NOMO-1 treated with dmso at 0.1 percent for 144 hours (cell line): ENCODE data around the gene CIAO2A.
"Not testable (repeated sequence)": the region's sequence is repeated elsewhere in the genome, so short reads cannot be mapped to it uniquely, and the experiment has no call there.

ENCODE experiments used
- DNase-seq: peaks from one replicate; lab custom pipeline; 2025; ENCODE audit not compliant: unreplicated experiment; lab: John Stamatoyannopoulos, UW

Gene CIAO2A, protein sequence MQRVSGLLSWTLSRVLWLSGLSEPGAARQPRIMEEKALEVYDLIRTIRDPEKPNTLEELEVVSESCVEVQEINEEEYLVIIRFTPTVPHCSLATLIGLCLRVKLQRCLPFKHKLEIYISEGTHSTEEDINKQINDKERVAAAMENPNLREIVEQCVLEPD

DNA sequence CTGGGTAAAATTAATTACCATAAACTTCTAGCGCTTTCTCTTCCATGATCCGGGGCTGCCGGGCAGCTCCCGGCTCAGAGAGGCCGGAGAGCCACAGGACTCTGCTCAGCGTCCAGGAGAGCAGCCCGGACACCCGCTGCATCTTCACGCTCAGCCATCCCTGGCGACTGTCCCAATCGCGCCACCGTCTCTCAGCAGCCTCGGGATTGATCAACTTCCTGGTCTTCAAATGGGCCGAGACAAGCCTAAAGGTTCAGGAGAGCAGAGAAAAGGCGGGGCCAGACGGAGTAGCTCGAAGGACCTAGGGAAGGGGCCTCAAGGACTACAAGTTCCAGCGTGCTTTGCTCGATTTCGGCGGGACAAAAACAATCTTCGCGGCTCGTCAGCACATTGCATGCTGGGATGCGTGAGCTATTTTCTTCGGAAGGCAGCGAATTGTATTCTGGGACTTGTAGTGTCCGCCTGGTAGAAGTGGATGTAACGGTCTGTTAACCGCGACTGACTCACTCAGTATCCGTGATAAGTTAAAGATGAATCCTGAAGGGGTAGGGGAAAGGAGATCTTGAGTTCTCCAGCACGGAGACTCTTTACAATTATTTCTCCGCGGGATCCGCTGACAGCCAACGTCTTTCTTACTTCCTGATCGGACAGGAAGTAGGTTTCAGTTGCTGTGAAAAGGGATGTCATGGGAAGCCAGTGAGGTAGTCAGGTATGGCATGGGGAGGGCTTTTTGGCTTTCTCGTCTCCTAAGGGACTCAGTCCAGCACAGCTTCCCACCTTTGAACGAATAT is at the start of gene CIAO2A:
CIAO2A (minus strand) TSS at position 212 of the 791 bp plus-strand sequence; CDS start at position 142, 70 bp downstream.
- peak; percentile 100 for DNase-seq

GRCh38 chr15:64143276-64143675 is 49.6 kb upstream of the CIAO2A start:
- DNase-seq: no peak

- DNase-seq: no peak
Measured at GRCh38 chr15:64141798-64142512, 48.3 kb upstream of the CIAO2A start.

GRCh38 chr15:64138331-64138941 is 44.8 kb upstream of the CIAO2A start:
- DNase-seq: no peak

DNA sequence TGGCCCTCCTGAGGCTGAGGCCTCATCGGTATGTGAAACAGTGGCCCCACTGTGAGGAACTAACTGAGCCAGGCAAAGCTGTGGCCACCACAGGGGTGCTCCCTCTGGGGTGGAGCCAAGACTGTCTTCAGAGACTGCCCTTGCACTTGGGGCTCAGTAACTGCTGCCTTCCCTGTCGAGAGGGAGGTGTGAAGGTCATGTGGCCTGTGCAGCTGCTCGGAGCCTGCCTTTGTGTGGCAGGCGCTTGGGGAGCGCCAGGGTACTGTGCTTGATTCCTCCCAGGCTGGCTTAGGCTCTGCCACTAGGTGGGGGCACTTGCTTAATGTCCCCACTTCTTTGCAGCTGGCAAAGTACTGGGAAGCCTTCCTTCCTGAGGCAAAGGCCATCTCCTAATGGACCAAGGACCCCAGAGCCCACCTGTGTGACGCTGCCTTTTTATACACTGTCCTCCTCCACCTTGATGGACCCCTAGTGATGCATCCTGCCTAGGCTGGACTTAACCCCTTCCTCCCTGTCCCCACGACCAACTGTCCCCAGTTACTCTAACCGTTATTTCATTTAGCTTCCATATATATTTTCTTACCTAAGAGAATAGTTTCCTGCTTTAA is 43.7 kb upstream of the CIAO2A start:
- no peak for DNase-seq

- DNase-seq: no peak
Measured at GRCh38 chr15:64136347-64136746, 42.7 kb upstream of the CIAO2A start.

DNA sequence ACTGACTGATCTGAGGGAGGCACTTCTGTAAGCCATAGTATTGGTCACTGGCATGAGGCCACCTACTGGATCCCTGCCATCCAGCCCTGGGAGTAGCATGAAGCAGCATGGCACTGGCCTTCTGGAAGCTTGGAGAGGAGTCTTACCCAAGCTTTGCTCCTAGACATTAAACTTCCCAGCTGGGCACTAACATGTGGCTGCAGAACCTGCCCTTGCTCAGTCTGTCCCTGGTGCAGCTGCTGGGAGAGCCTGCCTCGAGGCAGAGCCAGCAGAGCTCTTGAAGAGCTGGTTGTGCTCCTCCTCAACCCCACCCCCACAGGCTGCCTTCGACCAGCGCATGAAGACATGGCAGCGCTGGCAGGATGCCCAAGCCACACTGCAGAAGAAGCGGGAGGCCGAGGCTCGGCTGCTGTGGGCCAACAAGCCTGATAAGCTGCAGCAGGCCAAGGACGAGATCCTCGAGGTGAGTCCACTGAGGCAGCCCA is 40.7 kb upstream of the CIAO2A start:
- no peak for DNase-seq

DNA sequence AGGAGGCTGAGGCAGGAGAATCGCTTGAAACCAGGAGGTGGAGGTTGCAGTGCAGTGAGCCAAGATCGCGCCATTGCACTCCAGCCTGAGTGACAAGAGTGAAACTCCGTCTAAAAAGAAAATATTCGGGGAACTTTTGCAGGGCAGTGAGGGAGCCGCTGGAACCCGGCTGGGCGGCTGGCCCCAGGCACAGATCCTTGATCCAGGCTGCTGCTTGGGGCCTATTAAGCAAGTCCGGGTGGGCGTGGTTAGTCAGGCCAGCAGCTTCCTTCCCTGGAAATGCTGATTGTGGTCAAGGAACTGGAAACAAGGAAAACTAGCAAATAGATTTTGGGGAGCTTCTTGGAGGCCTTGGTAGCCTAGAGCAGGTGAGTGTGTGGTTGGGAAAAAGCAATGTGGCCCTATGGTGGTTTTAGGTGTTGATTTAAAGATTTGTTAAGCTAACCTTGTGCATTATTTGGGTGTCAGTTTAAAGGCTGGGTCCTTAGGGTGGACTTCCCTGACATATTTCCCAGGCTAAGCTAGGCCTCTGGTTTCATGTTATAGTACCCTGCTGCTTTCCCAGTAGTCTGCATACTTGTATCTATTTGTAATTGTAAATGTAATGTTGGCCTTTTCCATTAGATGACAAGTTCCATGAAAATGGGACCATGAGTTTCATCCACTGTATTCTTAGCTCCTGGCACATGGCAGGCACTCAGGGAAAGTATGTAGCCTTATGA is 40.1 kb upstream of the CIAO2A start:
- DNase-seq: no peak

DNA sequence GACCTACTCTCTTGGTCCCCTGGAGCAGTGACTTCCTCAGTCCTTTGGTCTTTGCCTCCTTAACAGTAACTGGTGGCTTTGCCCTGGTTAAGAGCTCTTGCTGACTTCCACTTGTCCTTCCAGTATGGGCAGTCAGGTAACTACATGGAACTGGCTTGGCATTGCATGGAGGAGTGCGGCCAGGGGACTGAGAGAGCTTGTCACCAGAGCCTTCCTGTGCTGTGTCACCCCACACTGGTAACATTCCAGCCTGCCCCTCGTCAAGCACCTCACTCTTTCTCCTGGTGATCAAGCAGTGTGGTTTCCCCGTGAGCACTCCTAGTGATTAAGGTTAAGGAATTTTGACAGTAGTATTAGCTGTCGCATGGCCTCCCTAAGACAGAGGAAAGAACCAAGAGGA is 38.6 kb upstream of the CIAO2A start:
- DNase-seq: no peak

- DNase-seq: no peak
Measured at GRCh38 chr15:64131547-64131946, 37.9 kb upstream of the CIAO2A start.

DNA sequence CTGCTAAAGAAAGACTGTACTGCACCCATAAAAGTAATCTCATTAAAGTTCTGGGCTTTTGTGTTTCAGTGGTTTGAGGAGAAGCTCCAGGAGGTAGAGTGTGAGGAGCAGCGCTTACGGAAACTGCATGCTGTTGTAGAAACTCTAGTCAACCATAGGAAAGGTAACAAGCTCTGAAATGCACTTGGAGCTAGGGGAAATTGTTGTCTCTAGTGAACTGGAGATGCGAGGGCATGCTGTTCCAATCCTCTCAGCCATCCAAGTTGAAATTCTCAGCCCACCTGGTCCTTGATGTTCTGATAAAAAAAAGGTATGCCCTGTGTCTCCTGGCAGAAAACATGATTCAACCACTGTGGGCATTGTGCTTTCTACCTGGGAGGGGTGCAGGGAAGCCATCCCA is 36.5 kb upstream of the CIAO2A start:
- DNase-seq: no peak

DNA sequence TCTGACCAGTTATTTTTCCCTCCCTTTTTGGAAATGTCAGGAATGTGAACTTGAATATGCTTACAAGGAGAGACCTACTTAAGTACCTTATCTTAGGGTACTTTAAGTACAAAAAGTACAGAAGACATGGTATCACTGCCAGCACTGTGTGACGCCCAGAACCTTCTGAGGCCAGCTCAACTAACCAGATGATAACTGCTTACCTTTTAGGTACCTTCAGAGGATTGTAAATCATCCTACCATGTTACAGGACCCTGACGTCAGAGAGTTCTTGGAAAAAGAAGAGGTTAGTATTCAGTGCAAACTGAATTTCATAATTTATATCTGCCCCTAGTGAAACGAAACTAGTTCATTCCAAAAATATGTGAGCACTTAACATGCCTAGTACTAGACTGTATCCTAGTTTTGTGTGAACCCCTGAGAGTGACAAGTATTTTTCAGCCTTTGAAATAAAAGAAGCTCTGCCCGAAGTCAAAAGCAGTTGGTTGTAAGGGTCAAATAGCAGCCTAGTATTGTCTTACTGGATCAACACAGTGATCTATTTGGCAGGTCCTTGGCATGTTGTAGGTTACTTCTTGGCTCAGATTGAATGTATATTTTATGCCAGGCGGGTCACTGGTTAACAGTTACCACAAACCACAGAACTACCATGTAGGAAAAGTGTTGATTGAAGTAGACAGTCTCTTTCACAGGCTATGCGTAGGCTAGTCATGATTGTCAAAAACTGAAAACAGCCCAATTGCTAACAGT is 34.1 kb upstream of the CIAO2A start:
- no peak for DNase-seq

DNA sequence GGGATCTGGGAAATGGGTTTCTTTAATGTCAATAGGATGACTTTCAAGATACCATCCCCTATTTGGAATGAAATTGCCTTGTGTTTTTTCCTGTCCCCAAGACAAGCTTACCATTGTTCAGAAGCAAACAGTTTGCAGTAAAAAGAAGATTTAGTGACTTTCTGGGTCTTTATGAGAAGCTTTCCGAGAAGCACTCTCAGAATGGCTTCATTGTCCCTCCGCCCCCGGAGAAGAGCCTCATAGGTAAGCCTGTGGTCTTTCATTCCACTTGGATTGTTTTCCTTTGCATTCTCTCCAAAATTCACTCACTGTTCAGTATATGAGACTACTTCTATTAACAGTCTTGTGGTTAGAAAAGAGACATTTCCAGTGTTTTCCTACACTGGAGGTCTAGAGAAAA is 32.3 kb upstream of the CIAO2A start:
- DNase-seq: no peak

DNA sequence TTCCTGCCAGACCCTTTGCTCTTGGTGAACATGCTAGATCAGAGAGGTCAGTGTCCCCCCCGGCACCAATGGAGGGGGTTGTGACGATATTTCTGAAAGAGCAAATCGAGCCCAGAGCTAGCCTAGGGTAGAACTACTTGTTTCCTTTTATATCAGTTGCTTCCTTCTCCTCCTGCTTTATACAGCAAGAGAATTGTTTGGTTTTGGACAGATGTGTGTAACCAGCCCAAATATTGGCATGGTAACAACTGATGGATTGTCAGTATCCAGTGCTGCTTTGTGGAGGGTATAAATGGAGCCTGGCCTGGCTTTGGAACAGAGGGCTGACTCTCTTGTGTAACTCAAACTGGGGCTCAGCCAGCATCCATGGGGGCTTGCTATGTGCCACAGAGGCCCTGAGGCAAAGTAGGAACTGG is 29.3 kb upstream of the CIAO2A start:
- DNase-seq: no peak

- no peak for DNase-seq
Measured at GRCh38 chr15:64122444-64122843, 28.8 kb upstream of the CIAO2A start.

DNA sequence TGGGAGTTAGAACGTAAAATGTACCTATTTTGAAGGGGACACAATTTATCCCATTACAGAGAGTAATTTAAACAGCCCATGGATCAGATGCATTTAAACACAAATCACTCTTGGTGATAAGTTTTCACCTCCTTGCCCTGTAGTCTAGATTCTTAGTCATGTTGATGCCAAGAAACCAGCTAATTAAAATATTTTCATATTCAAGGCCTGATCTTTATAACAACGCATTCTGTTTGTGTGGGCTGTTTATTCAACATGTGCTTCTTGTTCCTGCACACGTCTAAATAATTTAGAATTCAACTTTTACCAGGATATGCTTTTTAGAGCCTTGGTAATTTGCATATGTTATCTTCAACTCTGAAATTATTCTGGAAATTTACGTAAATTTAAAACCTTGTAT is 28.0 kb upstream of the CIAO2A start:
- DNase-seq: no peak

DNA sequence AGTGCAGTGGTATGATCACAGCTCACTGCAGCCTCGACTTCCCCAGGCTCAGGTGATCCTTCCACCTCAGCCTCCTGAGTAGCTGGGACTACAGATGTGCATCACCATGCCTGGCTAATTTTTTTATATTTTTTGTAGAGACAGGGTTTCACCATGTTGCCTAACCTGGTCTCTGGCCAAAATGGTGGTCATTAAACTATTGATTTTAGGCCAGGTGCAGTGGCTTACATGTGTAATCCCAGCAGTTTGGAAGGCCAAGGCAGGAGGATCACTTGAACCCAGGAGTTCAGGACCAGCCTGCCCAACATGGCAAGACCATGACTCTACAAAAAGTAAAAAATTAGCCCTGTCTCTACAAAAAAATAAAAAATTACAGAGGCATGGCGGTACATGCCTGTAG is 26.7 kb upstream of the CIAO2A start:
- not testable (repeated sequence) for DNase-seq

DNA sequence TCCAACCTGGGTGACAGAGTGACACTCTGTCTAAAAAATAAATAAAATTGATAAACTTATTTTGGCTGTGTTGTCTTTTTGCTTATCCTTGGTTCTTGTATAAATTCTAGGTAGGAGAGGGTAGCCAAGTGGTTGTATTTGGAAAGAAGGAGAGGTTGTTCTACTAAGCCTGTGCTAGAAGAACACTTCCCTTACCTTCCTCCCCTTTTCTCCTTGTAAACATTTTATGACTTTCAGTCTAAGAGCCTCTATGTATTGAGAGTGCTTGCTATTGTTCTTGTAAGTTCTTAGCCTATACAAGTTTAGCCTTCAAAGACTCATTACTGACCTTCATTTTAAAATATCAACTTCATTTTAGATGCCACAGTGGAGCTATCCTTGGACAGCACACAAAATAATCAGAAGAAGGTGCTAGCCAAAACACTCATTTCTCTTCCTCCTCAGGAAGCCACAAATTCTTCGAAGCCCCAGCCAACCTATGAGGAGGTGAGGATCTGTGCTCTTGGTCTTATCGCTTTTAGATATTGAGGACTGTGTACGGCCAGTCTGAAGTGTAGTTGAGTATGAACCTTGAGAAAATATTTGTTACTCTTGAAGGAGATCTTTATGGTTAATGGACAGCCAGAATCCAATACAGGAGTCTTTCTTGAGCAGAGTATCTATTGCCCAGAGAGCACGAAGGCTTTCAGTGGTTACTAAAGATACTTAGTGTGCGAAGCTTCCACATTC is 24.3 kb upstream of the CIAO2A start:
- no peak for DNase-seq

DNA sequence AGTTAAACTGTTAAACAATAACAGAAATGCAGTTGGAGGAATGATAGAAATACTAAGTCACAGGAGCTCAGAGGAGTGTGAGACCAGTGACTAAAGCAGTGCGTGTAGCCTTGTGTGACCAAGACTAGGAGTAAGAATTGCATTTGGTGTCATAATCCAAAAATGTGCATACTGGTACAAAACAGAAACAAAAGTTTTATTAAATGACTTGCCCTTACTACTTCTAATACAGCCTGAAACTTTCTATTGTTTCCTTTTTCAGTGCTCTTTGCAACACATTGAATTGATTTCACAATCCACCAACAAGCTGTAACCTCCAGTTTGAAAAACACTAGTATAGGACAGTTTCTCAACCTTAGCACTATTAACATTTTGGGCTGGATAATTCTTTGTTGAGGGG is 19.3 kb upstream of the CIAO2A start:
- peak; percentile 9 for DNase-seq
